Osteocyte (in vitro differentiated cells): ENCODE results near the gene FLT3. TPM values are rescaled to one million over a fixed set of nuclear protein-coding genes. Genes with fewer than 3 reads are reported as not detected.

Experiments used
- DNase-seq: peaks from one replicate; pipeline ENCODE4 v3.0.0; 2021; ENCODE audit warnings: mixed read lengths; ENCODE audit not compliant: unreplicated experiment; ENCODE audit errors: extremely low spot score
- H3K27ac Mint-ChIP-seq: one replicate; pipeline ENCODE4 v1.8.0; 2021; ENCODE audit warnings: mild to moderate bottlenecking, mixed read lengths; ENCODE audit not compliant: unreplicated experiment
- H3K27me3 Mint-ChIP-seq: one replicate; pipeline ENCODE4 v1.8.0; 2021; ENCODE audit warnings: mixed read lengths; ENCODE audit not compliant: unreplicated experiment
- H3K36me3 Mint-ChIP-seq: one replicate; pipeline ENCODE4 v1.8.0; 2021; ENCODE audit warnings: mixed read lengths; ENCODE audit not compliant: unreplicated experiment
- H3K4me1 Mint-ChIP-seq: one replicate; pipeline ENCODE4 v1.8.0; 2021; ENCODE audit warnings: mixed read lengths; ENCODE audit not compliant: unreplicated experiment
- H3K4me3 Mint-ChIP-seq: one replicate; pipeline ENCODE4 v1.8.0; 2021; ENCODE audit warnings: mild to moderate bottlenecking, moderate library complexity, mixed read lengths; ENCODE audit not compliant: unreplicated experiment
- H3K9me3 Mint-ChIP-seq: one replicate; pipeline ENCODE4 v1.8.0; 2021; ENCODE audit warnings: mixed read lengths; ENCODE audit not compliant: unreplicated experiment
- total RNA-seq: library from RNA; stranded (reverse); gene quantifications from 2 replicates; pipeline ENCODE4 v1.2.1, GENCODE V29; 2021
- TF ChIP-seq, protein P1 (sequence below): fragments of 200-600 bp; sonication (generic); IDR thresholded peaks from 2 replicates; pipeline ENCODE4 v1.5.0; 2021; ENCODE audit warnings: antibody characterized with exemption, mild to moderate bottlenecking, moderate library complexity

FLT3 gene
- total RNA-seq, 1 donor from 2014 or later, result not detected

GRCh38 chr13:28031896-28032288 is 68.5 kb downstream of the FLT3 start:
- Mint-ChIP-seq H3K4me1 (no peaks in the 10 kb centered on the region), H3K9me3 (no peaks in the 10 kb centered on the region), H3K27ac (no peak overlapping the region), H3K36me3 (no peaks in the 10 kb centered on the region), H3K4me3 (no peak overlapping the region), H3K27me3 (peaks cover 33% of the 10 kb centered on the region)
- DNase-seq, result no peak
- TF ChIP-seq, protein P1, sequence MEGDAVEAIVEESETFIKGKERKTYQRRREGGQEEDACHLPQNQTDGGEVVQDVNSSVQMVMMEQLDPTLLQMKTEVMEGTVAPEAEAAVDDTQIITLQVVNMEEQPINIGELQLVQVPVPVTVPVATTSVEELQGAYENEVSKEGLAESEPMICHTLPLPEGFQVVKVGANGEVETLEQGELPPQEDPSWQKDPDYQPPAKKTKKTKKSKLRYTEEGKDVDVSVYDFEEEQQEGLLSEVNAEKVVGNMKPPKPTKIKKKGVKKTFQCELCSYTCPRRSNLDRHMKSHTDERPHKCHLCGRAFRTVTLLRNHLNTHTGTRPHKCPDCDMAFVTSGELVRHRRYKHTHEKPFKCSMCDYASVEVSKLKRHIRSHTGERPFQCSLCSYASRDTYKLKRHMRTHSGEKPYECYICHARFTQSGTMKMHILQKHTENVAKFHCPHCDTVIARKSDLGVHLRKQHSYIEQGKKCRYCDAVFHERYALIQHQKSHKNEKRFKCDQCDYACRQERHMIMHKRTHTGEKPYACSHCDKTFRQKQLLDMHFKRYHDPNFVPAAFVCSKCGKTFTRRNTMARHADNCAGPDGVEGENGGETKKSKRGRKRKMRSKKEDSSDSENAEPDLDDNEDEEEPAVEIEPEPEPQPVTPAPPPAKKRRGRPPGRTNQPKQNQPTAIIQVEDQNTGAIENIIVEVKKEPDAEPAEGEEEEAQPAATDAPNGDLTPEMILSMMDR, result no peak

DNA sequence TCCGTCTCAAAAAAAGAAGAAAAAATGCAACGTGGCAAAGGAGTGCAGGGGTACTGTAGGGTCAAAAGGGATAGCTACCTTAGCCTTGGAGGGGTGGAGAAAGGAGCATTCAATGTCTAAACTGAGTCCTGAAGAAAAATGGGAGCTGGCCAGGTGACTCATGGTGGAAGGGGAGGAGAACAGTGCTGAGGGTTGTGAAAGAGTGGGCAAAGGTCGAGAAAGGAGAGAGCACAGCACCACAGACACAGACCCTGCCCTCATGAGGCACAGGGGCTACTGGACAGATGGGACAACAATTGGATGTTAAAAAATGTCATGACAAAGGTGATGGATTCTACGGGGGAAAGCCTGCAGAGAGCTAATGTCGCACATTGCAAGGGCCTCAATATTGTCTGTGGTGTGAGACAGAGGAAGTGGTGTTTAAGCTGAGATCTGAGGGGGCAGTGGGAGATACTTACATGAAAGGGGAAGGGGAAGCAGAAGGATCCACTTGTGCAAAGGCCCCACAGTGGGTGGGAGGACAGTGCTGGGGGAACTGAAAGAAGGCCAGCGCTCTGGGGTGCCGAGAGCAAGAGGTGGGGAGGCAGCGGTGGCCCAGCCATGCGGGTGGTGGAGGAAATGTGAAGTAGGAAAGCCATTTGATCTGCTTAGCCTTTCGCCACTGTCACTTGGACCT is 69.0 kb downstream of the FLT3 start:
- no peak for DNase-seq
- Mint-ChIP-seq H3K27ac (no peak overlapping the region), H3K27me3 (peaks cover 28% of the 10 kb centered on the region), H3K36me3 (no peaks in the 10 kb centered on the region), H3K4me1 (no peaks in the 10 kb centered on the region), H3K4me3 (no peak overlapping the region), H3K9me3 (no peaks in the 10 kb centered on the region)
- TF ChIP-seq, protein P1, result no peak

- no peak for DNase-seq
- Mint-ChIP-seq H3K9me3 (no peaks in the 10 kb centered on the region), H3K4me3 (no peak overlapping the region), H3K27ac (no peak overlapping the region), H3K36me3 (no peaks in the 10 kb centered on the region), H3K4me1 (peaks cover 8% of the 10 kb centered on the region), H3K27me3 (peaks cover 10% of the 10 kb centered on the region)
- TF ChIP-seq, protein P1, result no peak
These were observed 72.6 kb downstream of the FLT3 start for GRCh38 chr13:28027607-28028364.

- H3K4me1 Mint-ChIP-seq, result peaks cover 14% of the 10 kb centered on the region
- no peak overlapping the region for H3K27ac Mint-ChIP-seq
These were observed 73.3 kb downstream of the FLT3 start for GRCh38 chr13:28027071-28027470.

DNA sequence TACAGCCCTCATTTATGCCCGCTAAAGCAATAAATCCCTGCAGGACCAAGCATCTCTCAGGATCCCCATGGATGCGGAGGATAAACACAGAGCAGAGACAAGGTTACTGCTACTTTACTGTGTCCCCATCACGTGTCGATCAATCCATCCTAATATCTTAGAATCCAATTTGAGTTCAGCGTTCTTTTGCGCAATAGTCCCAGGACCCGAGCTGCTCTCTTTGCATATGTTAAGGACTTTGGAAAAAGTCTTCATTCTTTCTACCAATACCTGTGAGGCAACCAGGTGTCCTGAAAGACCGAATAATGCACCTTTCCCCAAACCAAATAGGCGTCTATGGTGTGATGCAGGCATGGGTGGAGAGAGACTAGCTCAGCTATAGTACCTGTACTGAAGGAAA is 73.9 kb downstream of the FLT3 start:
- Mint-ChIP-seq H3K27me3 (peaks cover 4% of the 10 kb centered on the region), H3K27ac (no peak overlapping the region), H3K4me3 (no peak overlapping the region), H3K36me3 (no peaks in the 10 kb centered on the region), H3K4me1 (peaks cover 14% of the 10 kb centered on the region), H3K9me3 (no peaks in the 10 kb centered on the region)
- TF ChIP-seq, protein P1, result no peak
- DNase-seq, result no peak

More at GRCh38 chr13:28027071-28027470, 73.3 kb downstream of the FLT3 start:
- Mint-ChIP-seq H3K4me3 (no peak overlapping the region), H3K36me3 (no peaks in the 10 kb centered on the region), H3K9me3 (no peaks in the 10 kb centered on the region), H3K27me3 (peaks cover 8% of the 10 kb centered on the region)
- TF ChIP-seq, protein P1, result no peak
- no peak for DNase-seq
